Measurements from ENCODE around the gene DLGAP1. TPM values are rescaled to one million over a fixed set of nuclear protein-coding genes. Genes with fewer than 3 reads are reported as not detected.

Gene DLGAP1
- total and polyA plus RNA-seq, 2 of the 4 experiments (the other 2 are of a cell fraction) = under 0.01 to 0.09 TPM

GRCh38 chr18:3911413-3911812 lies 543.7 kb downstream of the DLGAP1 start:
- H3K4me2 ChIP-seq (ENCODE audit: low read depth, low read length) = no peak overlapping the region
- H4K91ac ChIP-seq (ENCODE audit: insufficient read depth, low read depth, low read length) = no peak overlapping the region
- CTCF ChIA-PET = no interaction called here
- H2AK9ac ChIP-seq (replicated peaks; ENCODE audit: low read depth, low read length, poor library complexity) = no peak overlapping the region
- H2BK120ac ChIP-seq (ENCODE audit: low read depth, low read length) = no peak overlapping the region
- ATAC-seq (ENCODE audit: low read depth) (no peak), DNase-seq (no peak)
- H2AK5ac ChIP-seq (ENCODE audit: low read depth, low read length) = no peak overlapping the region
- dilution Hi-C loops (cut with HindIII; ENCODE audit: low sequenced_read_pairs, unreplicated experiment) = no loop called here
- H2BK5ac ChIP-seq (ENCODE audit: low read depth, low read length, poor library complexity, severe bottlenecking) = no peak overlapping the region
- no peak overlapping the region for H3K14ac ChIP-seq (replicated peaks; ENCODE audit: low read depth, low read length)
- no peak overlapping the region for H3K23ac ChIP-seq (ENCODE audit: low read depth, low read length)
- H3K79me1 ChIP-seq (ENCODE audit: low read depth in 1 of 2, low read length in 2 of 2) = no peaks in the 10 kb centered on the region
- peaks cover 2% of the 10 kb centered on the region; the same call in 1 of the 2 replicates for H3K27me3 ChIP-seq (ENCODE audit: control insufficient read depth, insufficient read depth, low read length)
- H2AFZ ChIP-seq (replicated peaks; ENCODE audit: low read length, poor library complexity) = no peak overlapping the region
- H4K20me1 ChIP-seq (ENCODE audit: insufficient read depth, low read length) = no peaks in the 10 kb centered on the region
- no peak overlapping the region for H3K9ac ChIP-seq (ENCODE audit: low read depth, low read length)
- in situ Hi-C loops (cut with MboI; ENCODE audit: low sequenced_read_pairs) = no loop called here
- H3K27ac ChIP-seq (ENCODE audit: insufficient read depth, low read length) = no peak overlapping the region
- H3K36me3 ChIP-seq (ENCODE audit: control insufficient read depth, insufficient read depth, low read length) = no peaks in the 10 kb centered on the region
- TF ChIP-seq POLR2A (IDR thresholded peaks at IDR 0.05; ENCODE audit: low read depth, low read length) (no peak), USF2 (IDR thresholded peaks at IDR 0.05; ENCODE audit: low read depth, low read length) (no peak), SMC3 (IDR thresholded peaks at IDR 0.05; ENCODE audit: low read depth, low read length) (no peak), ELK1 (IDR thresholded peaks at IDR 0.05; ENCODE audit: borderline replicate concordance, low read depth, low read length) (no peak), CEBPB (IDR thresholded peaks at IDR 0.05; ENCODE audit: low read depth, low read length) (no peak), RFX5 (IDR thresholded peaks at IDR 0.05; ENCODE audit: low read depth, low read length) (no peak), MXI1 (IDR thresholded peaks at IDR 0.05; ENCODE audit: borderline replicate concordance, low read depth, low read length) (no peak), MAFK (IDR thresholded peaks at IDR 0.05; ENCODE audit: low read depth, low read length) (no peak), FOS (IDR thresholded peaks at IDR 0.05; ENCODE audit: low read depth, low read length) (no peak), BHLHE40 (IDR thresholded peaks at IDR 0.05; ENCODE audit: low read depth, low read length) (no peak), MAZ (IDR thresholded peaks at IDR 0.05; ENCODE audit: borderline replicate concordance, low read depth, low read length) (no peak), RCOR1 (IDR thresholded peaks at IDR 0.05; ENCODE audit: insufficient replicate concordance, low read length) (no peak), CHD1 (IDR thresholded peaks at IDR 0.05; ENCODE audit: low read depth, low read length) (no peak), CTCF (conservative IDR thresholded peaks at IDR 0.05; ENCODE audit: low read depth, low read length) (no peak), NFE2L2 (IDR thresholded peaks at IDR 0.05; ENCODE audit: low read depth, low read length) (no peak), RAD21 (IDR thresholded peaks at IDR 0.05; ENCODE audit: low read length) (no peak)
- no peak overlapping the region for H3K4ac ChIP-seq (ENCODE audit: low read depth, low read length)
- no peak overlapping the region for H3K4me3 ChIP-seq (ENCODE audit: insufficient read depth, low read depth, low read length)
- POLR2A ChIA-PET (ENCODE audit: unreplicated experiment) = no interaction called here
- no peak overlapping the region for H4K5ac ChIP-seq (ENCODE audit: low read depth, low read length)
- H4K8ac ChIP-seq (ENCODE audit: low read depth in 2 of 2, low read length in 2 of 2) = no peak overlapping the region
- H3K9me3 ChIP-seq (ENCODE audit: control insufficient read depth, insufficient read depth, low read length) = no peaks in the 10 kb centered on the region
- no peak overlapping the region for H2BK15ac ChIP-seq (ENCODE audit: low read depth, low read length)
- no peak overlapping the region for H3K18ac ChIP-seq (ENCODE audit: low read depth, low read length)
- intact Hi-C loops (cut with micrococcal nuclease) = no loop called here
- no peak overlapping the region for H2BK20ac ChIP-seq (ENCODE audit: low read depth, low read length)
- H3K4me1 ChIP-seq (ENCODE audit: control insufficient read depth, insufficient read depth, low read length) = peaks cover 3% of the 10 kb centered on the region; the same call in 1 of the 2 replicates
- BruUV-seq (replicated peaks) = no TSS peak
- H3K56ac ChIP-seq (ENCODE audit: extremely low read depth, insufficient read depth, low read length) = no peak overlapping the region
- no peaks in the 10 kb centered on the region for H3K9me1 ChIP-seq (ENCODE audit: insufficient read depth, low read length)
